22Rv1 (cell line): ENCODE results near the gene ANAPC16.
"Not testable (repeated sequence)": the region's sequence is repeated elsewhere in the genome, so short reads cannot be mapped to it uniquely, and the experiment has no call there.

Source experiments
- H3K27ac ChIP-seq: fragments of 450-650 bp; 2 replicates; pipeline ENCODE4 v1.5.1; 2017
- CTCF ChIP-seq: fragments of 450-650 bp; IDR thresholded peaks from 2 replicates; pipeline ENCODE4 v1.5.1; 2017; ENCODE audit warnings: mild to moderate bottlenecking
- ZFX ChIP-seq: fragments of 450-650 bp; IDR thresholded peaks from 2 replicates; pipeline ENCODE4 v1.6.1; 2017; ENCODE audit warnings: antibody characterized with exemption, borderline replicate concordance

Gene ANAPC16

DNA sequence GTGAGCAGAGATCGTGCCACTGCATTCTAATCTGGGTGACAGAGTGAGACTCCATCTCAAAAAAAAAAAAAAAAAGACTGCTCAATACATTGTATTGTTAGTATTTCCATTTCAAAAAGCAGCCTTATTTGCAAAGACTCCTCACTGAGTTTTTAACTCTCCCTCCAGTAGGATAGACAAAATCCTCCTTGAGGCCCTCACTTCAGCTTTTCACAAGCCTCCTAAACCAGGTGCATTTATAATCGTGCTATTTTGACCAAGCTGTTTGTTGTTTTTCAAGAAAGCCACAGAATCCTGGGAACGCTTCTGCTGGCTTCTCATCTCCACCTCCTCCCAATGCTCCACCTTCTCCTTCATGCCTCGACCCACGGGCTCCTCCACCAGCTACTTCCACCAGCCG, 51.6 kb downstream of the ANAPC16 start:
- H3K27ac ChIP-seq = no peak overlapping the region
- TF ChIP-seq ZFX (no peak), CTCF (no peak)

- no peak overlapping the region for H3K27ac ChIP-seq
- no peak for TF ChIP-seq ZFX
- TF ChIP-seq CTCF = no peak
Measured at GRCh38 chr10:72267819-72268399, 52.1 kb downstream of the ANAPC16 start.

DNA sequence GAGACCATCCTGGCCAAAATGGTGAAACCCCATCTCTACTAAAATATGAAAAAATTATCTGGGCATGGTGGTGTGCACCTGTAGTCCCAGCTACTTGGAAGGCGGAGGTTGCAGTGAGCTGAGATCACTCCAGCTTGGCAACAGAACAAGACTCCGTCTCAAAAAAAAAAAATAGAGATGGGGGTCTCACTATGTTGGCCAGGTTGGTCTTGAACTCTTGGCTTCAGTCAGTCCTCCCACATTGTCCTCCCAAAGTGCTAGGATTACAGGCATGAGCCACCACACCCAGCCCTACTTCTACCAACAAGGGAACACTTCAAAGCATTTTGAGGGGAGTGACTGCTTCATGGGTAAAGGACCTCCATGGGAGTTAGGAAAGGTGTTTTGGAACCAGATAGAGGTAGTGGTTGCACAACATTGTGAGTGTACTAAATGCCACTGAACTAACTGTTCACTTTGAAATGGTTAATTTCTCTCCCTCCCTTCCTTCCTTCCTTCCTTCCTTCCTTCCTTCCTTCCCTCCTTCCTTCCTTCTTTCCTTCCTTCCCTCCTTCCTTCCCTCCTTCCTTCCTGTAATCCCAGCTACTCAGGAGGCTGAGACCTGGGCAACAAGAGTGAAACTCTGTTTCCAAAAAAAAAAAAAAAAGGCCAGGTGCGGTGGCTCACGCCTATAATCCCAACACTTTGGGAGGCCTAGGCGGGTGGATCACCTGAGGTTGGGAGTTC, 52.8 kb downstream of the ANAPC16 start:
- H3K27ac ChIP-seq = not testable (repeated sequence)

- TF ChIP-seq ZFX = no peak
- no peak for TF ChIP-seq CTCF
- no peak overlapping the region for H3K27ac ChIP-seq
Measured at GRCh38 chr10:72270607-72271281, 54.9 kb downstream of the ANAPC16 start.

GRCh38 chr10:72272689-72273409, 57.0 kb downstream of the ANAPC16 start:
- TF ChIP-seq ZFX (no peak), CTCF (no peak)
- peak overlapping the region; percentile 97 for H3K27ac ChIP-seq

GRCh38 chr10:72273410-72274212, 57.8 kb downstream of the ANAPC16 start, which contains the start of gene DDIT4:
Gene DDIT4 (plus strand): TSS chr10:72273924. CDS start chr10:72274217, 293 bp downstream.
- TF ChIP-seq ZFX (no peak), CTCF (no peak)
- peak within 1 kb of the TSS; percentile 97 for H3K27ac ChIP-seq

DNA sequence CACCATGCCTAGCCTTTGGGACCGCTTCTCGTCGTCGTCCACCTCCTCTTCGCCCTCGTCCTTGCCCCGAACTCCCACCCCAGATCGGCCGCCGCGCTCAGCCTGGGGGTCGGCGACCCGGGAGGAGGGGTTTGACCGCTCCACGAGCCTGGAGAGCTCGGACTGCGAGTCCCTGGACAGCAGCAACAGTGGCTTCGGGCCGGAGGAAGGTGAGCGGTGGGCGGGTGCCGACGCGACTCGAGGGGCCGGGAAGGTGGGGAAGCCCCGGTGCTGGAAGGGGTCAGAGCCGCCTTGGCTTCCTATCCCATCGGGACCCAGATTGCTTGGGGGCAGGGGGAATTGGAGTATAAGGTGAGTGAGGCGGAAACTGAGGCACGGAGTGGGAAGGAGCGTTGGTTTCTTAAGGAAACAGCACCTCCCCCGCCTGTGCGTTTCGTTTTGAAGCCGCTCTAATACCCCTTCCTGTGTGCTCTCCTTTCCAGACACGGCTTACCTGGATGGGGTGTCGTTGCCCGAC, 58.5 kb downstream of the ANAPC16 start:
- H3K27ac ChIP-seq = peak overlapping the region; percentile 97
- TF ChIP-seq ZFX = no peak
